HG03565 (cell line): ENCODE results near the gene FBH1.
A peak's percentile ranks its signal among the peaks of the same experiment; 100 is the strongest.

Experiments used
- ATAC-seq: cut with Tn5 transposase; IDR thresholded peaks from one replicate; pipeline ENCODE4 v1.9.1; 2021; ENCODE audit warnings: mild to moderate bottlenecking, moderate library complexity; ENCODE audit not compliant: unreplicated experiment

Gene FBH1

GRCh38 chr10:5976512-5977470 lies 86.7 kb downstream of the FBH1 start:
- ATAC-seq = no peak

DNA sequence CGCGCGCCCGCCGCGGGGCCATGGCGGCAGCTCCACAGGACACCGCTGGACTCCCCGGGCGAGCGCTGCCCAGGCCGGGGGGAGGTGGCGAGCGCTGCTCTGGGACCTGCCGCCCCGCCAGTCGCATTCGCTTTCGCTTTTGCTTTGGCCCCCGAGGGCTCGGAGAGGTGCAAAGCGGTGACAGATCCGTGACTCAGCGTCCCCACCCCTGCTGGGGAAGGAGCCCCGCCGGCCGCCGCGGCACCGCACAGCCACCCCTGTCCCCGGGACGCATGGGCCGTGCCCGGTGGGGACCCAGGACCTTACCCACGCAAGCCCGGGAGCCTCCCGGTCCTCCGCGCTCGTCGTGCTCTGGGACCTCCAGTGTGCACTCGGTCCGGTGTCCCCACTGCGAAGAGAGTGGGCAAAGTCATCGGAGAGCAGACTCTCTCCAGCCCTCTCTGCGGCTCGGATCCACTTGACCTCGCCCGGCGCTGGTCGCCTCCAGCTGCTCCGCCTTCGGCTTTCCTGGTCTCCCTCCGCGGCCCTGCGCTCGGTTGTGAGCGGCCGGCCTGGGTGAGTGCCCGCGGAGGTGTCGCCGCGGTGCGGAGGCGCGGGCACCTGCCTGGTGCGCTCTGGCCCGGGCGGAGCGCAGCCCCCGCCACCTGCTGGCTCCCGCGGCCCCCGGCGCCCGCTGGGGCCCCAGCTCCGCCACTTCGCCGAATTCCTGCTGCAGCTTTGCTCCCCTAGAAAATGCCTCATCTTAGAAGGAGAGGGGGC lies 87.6 kb downstream of the FBH1 start, which contains the start of gene IL15RA:
Gene IL15RA (minus strand): TSS at position 73 of the 759 bp plus-strand sequence. CDS start 51 bp downstream, at position 22.
- ATAC-seq = peak; percentile 45

- ATAC-seq = no peak
Measured at GRCh38 chr10:5978230-5978489, 88.1 kb downstream of the FBH1 start.

- ATAC-seq = no peak
Measured at GRCh38 chr10:5981529-5981928, 91.5 kb downstream of the FBH1 start.

DNA sequence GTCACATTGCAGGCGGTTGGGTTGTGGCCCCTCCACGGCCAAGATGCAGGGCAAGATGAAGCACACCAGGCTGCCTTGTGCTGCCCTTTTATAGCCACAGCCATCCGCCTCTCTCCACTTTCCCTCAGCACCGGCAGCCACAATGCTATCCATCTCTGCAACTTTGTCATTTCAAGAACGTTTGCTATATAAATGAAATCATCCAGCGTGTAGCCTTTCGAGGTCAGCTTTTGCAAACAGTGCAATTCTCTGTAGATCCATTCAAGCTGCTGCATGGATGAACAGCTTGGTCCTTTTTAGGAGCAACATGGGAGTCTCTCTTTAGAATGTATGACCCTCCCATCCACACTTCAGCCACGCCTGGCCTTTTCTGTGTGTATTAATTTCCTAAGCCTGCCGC lies 93.7 kb downstream of the FBH1 start:
- no peak for ATAC-seq

DNA sequence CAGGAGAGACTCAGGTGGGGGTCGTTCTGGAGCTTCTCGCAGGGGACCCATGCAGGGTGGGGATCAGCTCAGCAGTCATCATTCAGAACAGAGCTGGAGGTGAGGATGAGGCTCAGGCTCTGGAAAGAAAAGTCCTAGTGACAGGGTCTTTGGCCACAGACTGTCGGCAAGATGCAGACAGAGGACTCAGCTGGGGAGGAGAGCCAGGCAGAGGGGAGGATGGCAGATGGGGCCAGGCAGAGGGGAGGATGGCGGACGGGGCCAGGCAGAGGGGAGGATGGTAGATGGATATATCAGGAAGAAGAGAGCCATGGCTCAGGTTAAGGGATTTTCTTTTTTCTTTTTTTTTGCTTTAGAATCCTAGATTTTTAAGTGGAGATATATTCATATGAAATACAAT lies 95.0 kb downstream of the FBH1 start:
- no peak for ATAC-seq
